H1 (cell line): ENCODE data around the gene RNF133. TPM values are rescaled to one million over a fixed set of nuclear protein-coding genes. Genes with fewer than 3 reads are reported as not detected.

Source experiments
- CTCF ChIA-PET: fragments of 300-600 bp; sonication (Branson Sonifier 250); formaldehyde crosslinking; loops from one replicate; lab custom pipeline; 2021; ENCODE audit not compliant: partially characterized antibody; lab: Charles Lee
- POLR2A ChIA-PET: fragments of 300-600 bp; sonication (Branson Sonifier 250); formaldehyde crosslinking; loops from one replicate; lab custom pipeline; 2021; ENCODE audit warnings: inconsistent platforms; ENCODE audit not compliant: partially characterized antibody; lab: Charles Lee
- DNase-seq, 2 experiments: peaks; one replicate each; pipeline versions ENCODE4 v3.0.0 to v3.0.0-alpha.2; 2010 to 2022; ENCODE audit warnings: low spot score in 2 of 2, low read depth in 1 of 2, mixed read lengths in 1 of 2
- FAIRE-seq: peaks from 2 replicates; lab custom pipeline; 2011; peaks lifted over from hg19 to GRCh38; lab: Jason Lieb, UNC
- H2AFZ ChIP-seq: 2 replicates; pipeline ENCODE4 v1.8.1; 2012; ENCODE audit warnings: low read length, inconsistent platforms
- H2AK5ac ChIP-seq: 2 replicates; pipeline ENCODE4 v1.6.1; 2013; ENCODE audit warnings: low read depth, low read length
- H2BK120ac ChIP-seq: replicated peaks from 2 replicates; pipeline ENCODE3; 2013; ENCODE audit warnings: low read depth, low read length, inconsistent platforms
- H2BK12ac ChIP-seq: 2 replicates; pipeline ENCODE4 v1.6.1; 2013; ENCODE audit warnings: low read depth, low read length
- H2BK15ac ChIP-seq: 2 replicates; pipeline ENCODE4 v1.6.1; 2013; ENCODE audit warnings: low read length
- H2BK20ac ChIP-seq: 2 replicates; pipeline ENCODE4 v1.6.1; 2013; ENCODE audit warnings: low read length
- H2BK5ac ChIP-seq: 2 replicates; pipeline ENCODE4 v1.6.1; 2013; ENCODE audit warnings: low read depth, low read length
- H3K14ac ChIP-seq: 2 replicates; pipeline ENCODE4 v1.6.1; 2013; ENCODE audit warnings: inconsistent platforms; ENCODE audit not compliant: insufficient read length
- H3K18ac ChIP-seq: 2 replicates; pipeline ENCODE4 v1.6.1; 2013; ENCODE audit warnings: low read length; ENCODE audit errors: extremely low read depth
- H3K23ac ChIP-seq: 2 replicates; pipeline ENCODE4 v1.6.1; 2013; ENCODE audit warnings: inconsistent platforms; ENCODE audit not compliant: insufficient read length
- H3K23me2 ChIP-seq: 2 replicates; pipeline ENCODE4 v1.6.1; 2013; ENCODE audit warnings: low read depth, low read length
- H3K27ac ChIP-seq: 2 replicates; pipeline ENCODE4 v1.6.1; 2011; ENCODE audit warnings: low read depth, low read length, inconsistent platforms
- H3K27me3 ChIP-seq, 4 experiments: replicated peaks in 1 of 4; 1 replicate in 1 of 4; 2 replicates in 3 of 4; pipeline versions ENCODE4 v1.6.1 to v1.8.1; 2011 to 2013; ENCODE audit warnings: low read length in 3 of 4, mild to moderate bottlenecking in 3 of 4, inconsistent platforms in 2 of 4, mixed read lengths in 2 of 4, moderate library complexity in 1 of 4; ENCODE audit not compliant: control insufficient read depth in 3 of 4, insufficient read depth in 3 of 4; ENCODE audit errors: extremely low read depth in 1 of 4
- H3K36me3 ChIP-seq, 4 experiments: 2 replicates each; pipeline versions ENCODE4 v1.6.1 to v1.8.1; 2011 to 2013; ENCODE audit warnings: mild to moderate bottlenecking in 4 of 4, low read length in 3 of 4, moderate library complexity in 2 of 4, control low read depth in 1 of 4, inconsistent platforms in 1 of 4; ENCODE audit not compliant: insufficient read depth in 4 of 4, control insufficient read depth in 2 of 4
- H3K4ac ChIP-seq: replicated peaks from 2 replicates; pipeline ENCODE3; 2013; ENCODE audit warnings: low read length, low read depth, mixed read lengths, inconsistent platforms; ENCODE audit not compliant: insufficient read length
- H3K4me1 ChIP-seq, 4 experiments: replicated peaks in 1 of 4; 1 replicate in 1 of 4; 2 replicates in 3 of 4; pipeline versions ENCODE4 v1.6.1 to v1.8.1; 2011 to 2013; ENCODE audit warnings: low read length in 3 of 4, inconsistent platforms in 2 of 4, mixed read lengths in 1 of 4; ENCODE audit not compliant: insufficient read depth in 4 of 4, control insufficient read depth in 3 of 4
- H3K4me2 ChIP-seq, 2 experiments: 2 replicates each; pipeline versions ENCODE4 v1.6.1 to v1.8.1; 2011 to 2013; ENCODE audit warnings: low read depth in 2 of 2, low read length in 2 of 2, control low read depth in 1 of 2, inconsistent platforms in 1 of 2, mild to moderate bottlenecking in 1 of 2; ENCODE audit not compliant: insufficient read depth in 1 of 2
- H3K4me3 ChIP-seq, 4 experiments: fragments of 200-600, 300-600 bp in 1 of 4; sonication (generic), shearing (Covaris generic), sonication (Bioruptor Twin) in 1 of 4; 2 replicates each; pipeline versions ENCODE4 v1.5.1 to v1.8.1; 2011 to 2016; ENCODE audit warnings: low read length in 4 of 4, low read depth in 3 of 4, control low read depth in 2 of 4, inconsistent platforms in 2 of 4, mild to moderate bottlenecking in 2 of 4, mixed read lengths in 1 of 4, moderate library complexity in 1 of 4; ENCODE audit not compliant: insufficient read depth in 2 of 4; ENCODE audit errors: extremely low read depth in 1 of 4
- H3K56ac ChIP-seq: replicated peaks from 2 replicates; pipeline ENCODE3; 2013; ENCODE audit warnings: low read depth, mild to moderate bottlenecking, mixed read lengths, low read length, inconsistent platforms; ENCODE audit not compliant: insufficient read length
- H3K79me1 ChIP-seq: 2 replicates; pipeline ENCODE4 v1.6.1; 2013; ENCODE audit warnings: low read depth, low read length, control low read depth
- H3K79me2 ChIP-seq, 2 experiments: 2 replicates each; pipeline versions ENCODE4 v1.6.1 to v1.8.1; 2012 to 2013; ENCODE audit warnings: low read length in 2 of 2, mild to moderate bottlenecking in 2 of 2, inconsistent platforms in 1 of 2; ENCODE audit not compliant: insufficient read depth in 2 of 2, control insufficient read depth in 1 of 2
- H3K9ac ChIP-seq, 4 experiments: replicated peaks in 1 of 4; 1 replicate in 1 of 4; 2 replicates in 3 of 4; pipeline versions ENCODE4 v1.6.1 to v1.8.1; 2011 to 2013; ENCODE audit warnings: low read depth in 3 of 4, low read length in 3 of 4, control low read depth in 2 of 4, mild to moderate bottlenecking in 2 of 4, moderate library complexity in 2 of 4, inconsistent platforms in 1 of 4; ENCODE audit errors: extremely low read depth in 1 of 4
- H3K9me3 ChIP-seq, 2 experiments: 2 replicates each; pipeline versions ENCODE4 v1.6.1 to v1.8.1; 2012 to 2013; ENCODE audit warnings: mild to moderate bottlenecking in 2 of 2, moderate library complexity in 2 of 2, control low read depth in 1 of 2, inconsistent platforms in 1 of 2, low read depth in 1 of 2, low read length in 1 of 2, mixed read lengths in 1 of 2; ENCODE audit not compliant: insufficient read depth in 2 of 2
- H4K20me1 ChIP-seq, 2 experiments: replicated peaks in 1 of 2; 2 replicates each; pipeline versions ENCODE3 to v1.8.1; 2011 to 2013; ENCODE audit warnings: inconsistent platforms in 2 of 2, low read length in 2 of 2, mild to moderate bottlenecking in 1 of 2; ENCODE audit not compliant: insufficient read depth in 2 of 2, control insufficient read depth in 1 of 2
- H4K5ac ChIP-seq: 2 replicates; pipeline ENCODE4 v1.6.1; 2013; ENCODE audit warnings: low read length, low read depth, mixed read lengths, inconsistent platforms; ENCODE audit not compliant: insufficient read length
- H4K8ac ChIP-seq: 2 replicates; pipeline ENCODE4 v1.8.0; 2013; ENCODE audit warnings: mild to moderate bottlenecking, moderate library complexity, low read length, inconsistent platforms; ENCODE audit not compliant: insufficient read depth; ENCODE audit errors: extremely low read depth
- H4K91ac ChIP-seq: replicated peaks from 2 replicates; pipeline ENCODE3; 2013; ENCODE audit warnings: low read length, mixed read lengths, inconsistent platforms; ENCODE audit not compliant: insufficient read length
- CHD2 ChIP-seq: IDR thresholded peaks from 2 replicates; pipeline ENCODE4 v1.6.1; 2012; ENCODE audit warnings: low read length, improper control_type of control experiment
- CREB1 ChIP-seq: IDR thresholded peaks from 2 replicates; pipeline ENCODE4 v1.6.1; 2012; ENCODE audit warnings: inconsistent platforms
- CTCF ChIP-seq, 3 experiments: IDR thresholded peaks; 1 replicate in 2 of 3; 2 replicates in 1 of 3; pipeline versions ENCODE4 v1.5.1 to v1.6.1; 2011; ENCODE audit warnings: low read length in 3 of 3, mild to moderate bottlenecking in 3 of 3, inconsistent platforms in 2 of 3, low read depth in 1 of 3, moderate library complexity in 1 of 3; ENCODE audit not compliant: insufficient read depth in 1 of 3; ENCODE audit errors: control extremely low read depth in 1 of 3
- POU5F1 ChIP-seq: IDR thresholded peaks from 2 replicates; pipeline ENCODE4 v1.6.1; 2011; ENCODE audit warnings: low read depth, mild to moderate bottlenecking, low read length, moderate library complexity
- WGBS, 2 experiments: shearing (Covaris generic) in 1 of 2; methylation state at CpG; one replicate each; pipeline versions ENCODE4 v1.1.6 to v1.1.7; 2013 to 2015; ENCODE audit warnings: low lambda C conversion rate in 2 of 2, mixed read lengths in 2 of 2, inconsistent platforms in 1 of 2, low coverage in 1 of 2, missing lambda C conversion rate in 1 of 2; ENCODE audit not compliant: insufficient replicate concordance in 2 of 2, insufficient coverage in 1 of 2, insufficient read length in 1 of 2; ENCODE audit errors: extremely low coverage in 1 of 2, missing lambda C conversion rate in 1 of 2; 5-methylcytosine and 5-hydroxymethylcytosine counted together
- polyA plus RNA-seq, 7 experiments: library from polyadenylated mRNA; depleted of rRNA in 3 of 7; stranded (reverse) in 5 of 7; unstranded in 2 of 7; fragments of >200 nt in 5 of 7; fragments of 200-250 nt in 2 of 7; gene quantifications; 1 replicate in 5 of 7; 2 replicates in 1 of 7; 4 replicates in 1 of 7; pipeline versions ENCODE4 v1.2.1 to v1.2.3, GENCODE V29; 2011 to 2013; ENCODE audit warnings: missing spikeins in 2 of 7, mixed read lengths in 2 of 7
- total RNA-seq: library from RNA; stranded (reverse); fragmentation: NEBNext Ultra II Directional; extraction: Animal tissue kit (Norgen Biotek cat#: 25700); gene quantifications from 2 replicates; pipeline ENCODE4 v1.2.1, GENCODE V29; 2021

The RNF133 gene
- total and polyA plus RNA-seq, 2 of the 8 experiments (the other 6 are each of a cell fraction or from before 2014, with no cell fraction given), result 0.09 to 0.39 TPM

DNA sequence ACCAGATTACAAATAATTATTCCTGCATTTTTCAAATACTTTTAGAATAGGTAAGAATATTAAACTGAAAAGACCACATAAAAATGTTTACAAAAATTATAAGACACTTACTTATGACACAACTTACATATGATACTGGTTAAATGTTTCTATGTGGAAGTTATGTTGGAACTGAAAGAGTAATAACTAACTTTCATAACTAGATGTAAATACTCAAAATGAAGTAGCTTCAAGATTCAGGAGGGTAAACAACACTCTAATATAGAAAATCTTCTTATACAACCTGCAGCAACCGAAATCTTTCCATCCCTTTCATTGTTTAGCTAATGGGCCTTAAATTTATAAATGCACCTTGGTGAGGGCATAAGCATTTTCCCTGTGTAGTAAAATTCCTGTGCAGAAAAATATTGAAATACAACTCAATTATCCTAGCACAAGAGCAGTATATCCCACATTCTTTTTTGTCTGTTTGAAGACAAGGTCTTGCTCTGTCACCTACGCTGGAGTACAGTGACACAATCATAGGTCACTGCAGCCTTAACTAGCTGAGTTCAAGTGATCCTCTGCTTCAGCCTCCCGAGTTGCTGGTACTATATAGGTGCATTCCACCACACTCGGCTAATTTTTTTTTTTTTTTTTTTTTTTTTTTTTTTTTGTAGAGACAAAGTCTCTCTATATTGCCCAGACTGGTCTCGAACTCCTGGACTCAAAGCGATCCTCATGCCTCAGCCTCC lies 18.6 kb upstream of the RNF133 start:
- TF ChIP-seq CREB1 (no peak), CTCF (IDR thresholded peaks at IDR 0.05; ENCODE audit: control extremely low read depth in 1 of 3, insufficient read depth in 1 of 3, low read depth in 1 of 3, low read length in 3 of 3) (no peak), CHD2 (no peak), POU5F1 (no peak)
- Histone ChIP-seq H3K79me2 (no peaks in the 10 kb centered on the region; a peak in 1 of 4 replicates), H2BK15ac (no peak overlapping the region), H3K27me3 (no peaks in the 10 kb centered on the region), H3K4me1 (peaks cover 0 to 6% (median 3%) of the 10 kb centered on the region in 4 experiments; a peak in 3 of 7 replicates), H2BK20ac (no peak overlapping the region), H2AFZ (no peak overlapping the region), H3K56ac (no peak overlapping the region), H2AK5ac (no peak overlapping the region), H4K5ac (no peak overlapping the region), H3K9ac (no peak overlapping the region), H2BK12ac (no peak overlapping the region), H3K79me1 (no peaks in the 10 kb centered on the region), H4K91ac (no peak overlapping the region), H2BK120ac (no peak overlapping the region), H3K27ac (no peak overlapping the region), H3K36me3 (no peaks in the 10 kb centered on the region), H3K18ac (no peak overlapping the region), H3K4me2 (no peak overlapping the region), H3K23me2 (no peaks in the 10 kb centered on the region), H3K4me3 (no peak overlapping the region), H4K20me1 (no peaks in the 10 kb centered on the region), H3K9me3 (no peaks in the 10 kb centered on the region), H3K23ac (no peak overlapping the region), H3K4ac (no peak overlapping the region), H2BK5ac (no peak overlapping the region), H4K8ac (no peak overlapping the region), H3K14ac (no peak overlapping the region)
- CTCF ChIA-PET, result interaction anchor here (0.8 to 1.2 kb wide), 3 partner anchors 19 to 71 kb away, joined by 3 to 4 read pairs (median 3); no protein-coding TSS in a partner anchor
- FAIRE-seq, result no peak
- POLR2A ChIA-PET, result no interaction called here
- WGBS, 2 experiments, result 93% methylated on average over 5 of the region's 6 CpGs; no CpG with 5 or more reads in 1 of the 2 experiments
- no peak for DNase-seq
